ENCODE results near the gene TMEM132C. TPM values are rescaled to one million over a fixed set of nuclear protein-coding genes. Genes with fewer than 3 reads are reported as not detected.

Gene TMEM132C
- total and polyA plus RNA-seq, 2 donors (not counting 3 experiments of a cell fraction or from before 2014, with no cell fraction given) = not detected

DNA sequence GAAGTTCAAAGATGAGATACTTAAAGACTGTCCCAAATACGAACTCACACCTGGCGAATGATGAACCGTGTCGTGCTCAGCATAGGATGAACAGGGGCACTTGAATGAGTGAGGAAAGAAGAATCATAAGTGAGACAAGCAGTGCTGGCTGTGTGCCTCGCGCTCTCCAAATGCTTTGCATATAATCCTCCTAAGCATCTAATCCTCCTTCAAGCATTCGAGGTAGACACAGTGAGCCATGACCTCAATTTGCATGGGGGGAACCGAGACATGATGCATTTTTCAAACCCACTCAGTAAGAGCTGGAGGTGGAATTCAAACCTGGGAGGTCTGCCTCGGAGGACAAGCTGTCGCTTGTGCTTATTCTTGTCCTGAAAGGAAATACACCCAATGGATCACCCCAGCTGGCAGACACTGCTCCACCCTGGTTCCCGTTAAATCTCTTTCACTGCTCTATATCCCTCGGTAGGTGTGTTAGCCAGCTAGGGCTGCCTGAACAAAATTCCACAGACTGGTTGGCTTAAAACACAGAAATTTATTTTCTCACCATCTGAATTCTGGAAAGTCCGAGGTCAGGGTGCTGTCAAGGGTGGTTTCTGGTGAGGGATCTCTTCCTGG lies 282.7 kb downstream of the TMEM132C start:
- Histone ChIP-seq H3K9ac (replicated peaks; ENCODE audit: extremely low read depth, insufficient read depth, low read length) (no peak overlapping the region), H3K9me3 (replicated peaks; ENCODE audit: control insufficient read depth, insufficient read depth, low read length) (peaks cover 2% of the 10 kb centered on the region), H3K27me3 (ENCODE audit: control insufficient read depth in 2 of 2, insufficient read depth in 2 of 2, low read length in 2 of 2) (no peaks in the 10 kb centered on the region), H2AFZ (ENCODE audit: low read depth, low read length) (no peak overlapping the region), H3K27ac (ENCODE audit: insufficient read depth, low read depth, low read length) (no peak overlapping the region), H3K79me2 (ENCODE audit: control insufficient read depth, insufficient read depth, low read length) (no peaks in the 10 kb centered on the region), H3K9me1 (replicated peaks; ENCODE audit: control insufficient read depth, extremely low read depth, insufficient read depth, low read length) (no peaks in the 10 kb centered on the region), H4K20me1 (replicated peaks; ENCODE audit: control insufficient read depth, extremely low read depth, insufficient read depth, low read length) (no peaks in the 10 kb centered on the region), H3K4me2 (ENCODE audit: insufficient read depth, low read length) (no peak overlapping the region), H3K36me3 (ENCODE audit: control insufficient read depth in 2 of 2, extremely low read depth in 1 of 2, insufficient read depth in 2 of 2, low read length in 2 of 2) (no peaks in the 10 kb centered on the region), H3K4me1 (ENCODE audit: control insufficient read depth, extremely low read depth, insufficient read depth, low read length) (no peaks in the 10 kb centered on the region), H3K4me3 (replicated peaks in 1 of 3; ENCODE audit: insufficient read depth in 1 of 3, low read depth in 1 of 3, low read length in 3 of 3) (no peak overlapping the region)
- no peak for TF ChIP-seq MYC (IDR thresholded peaks at IDR 0.05; ENCODE audit: low read depth, low read length)
- TF ChIP-seq POLR2A (IDR thresholded peaks at IDR 0.05; ENCODE audit: low read depth, low read length) = no peak
- no peak for TF ChIP-seq EZH2 (IDR thresholded peaks at IDR 0.05; ENCODE audit: borderline replicate concordance, low read depth, low read length, severe bottlenecking)
- TF ChIP-seq, protein P1, sequence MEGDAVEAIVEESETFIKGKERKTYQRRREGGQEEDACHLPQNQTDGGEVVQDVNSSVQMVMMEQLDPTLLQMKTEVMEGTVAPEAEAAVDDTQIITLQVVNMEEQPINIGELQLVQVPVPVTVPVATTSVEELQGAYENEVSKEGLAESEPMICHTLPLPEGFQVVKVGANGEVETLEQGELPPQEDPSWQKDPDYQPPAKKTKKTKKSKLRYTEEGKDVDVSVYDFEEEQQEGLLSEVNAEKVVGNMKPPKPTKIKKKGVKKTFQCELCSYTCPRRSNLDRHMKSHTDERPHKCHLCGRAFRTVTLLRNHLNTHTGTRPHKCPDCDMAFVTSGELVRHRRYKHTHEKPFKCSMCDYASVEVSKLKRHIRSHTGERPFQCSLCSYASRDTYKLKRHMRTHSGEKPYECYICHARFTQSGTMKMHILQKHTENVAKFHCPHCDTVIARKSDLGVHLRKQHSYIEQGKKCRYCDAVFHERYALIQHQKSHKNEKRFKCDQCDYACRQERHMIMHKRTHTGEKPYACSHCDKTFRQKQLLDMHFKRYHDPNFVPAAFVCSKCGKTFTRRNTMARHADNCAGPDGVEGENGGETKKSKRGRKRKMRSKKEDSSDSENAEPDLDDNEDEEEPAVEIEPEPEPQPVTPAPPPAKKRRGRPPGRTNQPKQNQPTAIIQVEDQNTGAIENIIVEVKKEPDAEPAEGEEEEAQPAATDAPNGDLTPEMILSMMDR (IDR thresholded peaks at IDR 0.05; ENCODE audit: extremely low read depth in 1 of 2, insufficient read depth in 1 of 2, low read depth in 1 of 2, low read length in 2 of 2) = no peak
- TF ChIP-seq JUN (IDR thresholded peaks at IDR 0.05; ENCODE audit: borderline replicate concordance, insufficient read depth, insufficient read length, low read depth) = no peak
- TF ChIP-seq, protein P2, sequence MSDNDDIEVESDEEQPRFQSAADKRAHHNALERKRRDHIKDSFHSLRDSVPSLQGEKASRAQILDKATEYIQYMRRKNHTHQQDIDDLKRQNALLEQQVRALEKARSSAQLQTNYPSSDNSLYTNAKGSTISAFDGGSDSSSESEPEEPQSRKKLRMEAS (IDR thresholded peaks at IDR 0.05; ENCODE audit: insufficient read depth, insufficient read length) = no peak
- TF ChIP-seq POLR2AphosphoS5 (IDR thresholded peaks at IDR 0.05; ENCODE audit: insufficient read depth, low read depth, low read length) = no peak
- TF ChIP-seq GATA2 (IDR thresholded peaks at IDR 0.05; ENCODE audit: insufficient read depth, insufficient read length, low read depth, low read length) = no peak
- no peak for TF ChIP-seq FOS (IDR thresholded peaks at IDR 0.05; ENCODE audit: borderline replicate concordance, insufficient read depth, low read length)
- POLR2A ChIA-PET = no interaction called here
- no TSS peak for BruUV-seq (replicated peaks)
- dilution Hi-C loops (cut with MboI; ENCODE audit: extremely low pct_ligation_motif_present, low sequenced_read_pairs) (no loop called here), intact Hi-C loops (cut with micrococcal nuclease) (no loop called here)
- DNase-seq (ENCODE audit: low read depth, low spot score) = no peak
- no peak for FAIRE-seq
- CTCF ChIA-PET = no interaction called here

Measured in endothelial cell of umbilical vein (primary cell).